HepG2 (cell line): Measurements from ENCODE around the gene QSER1. TPM values are rescaled to one million over a fixed set of nuclear protein-coding genes. Genes with fewer than 3 reads are reported as not detected.
A peak's percentile ranks its signal among the peaks of the same experiment; 100 is the strongest.
"Not testable (repeated sequence)": the region's sequence is repeated elsewhere in the genome, so short reads cannot be mapped to it uniquely, and the experiment has no call there.

ENCODE experiments used
- ATAC-seq: fragments of 200-7000 bp; cut with Tn5 transposase; 3 replicates; pipeline ENCODE4 v1.9.1; 2020; ENCODE audit warnings: mild to moderate bottlenecking, moderate library complexity
- BruUV-seq: library from RNA; stranded (reverse); fragments of 400-500 nt; replicated peaks from 2 replicates; lab custom pipeline; 2021; lab: Mats Ljungman, UMichigan
- CTCF ChIA-PET: fragments of 300-600 bp; formaldehyde crosslinking; extraction: SDS; loops from one replicate; lab custom pipeline; 2021; ENCODE audit warnings: low total read pairs, inconsistent platforms, low intra/inter-chr PET ratio; lab: Yijun Ruan, JAX
- POLR2A ChIA-PET: fragments of 350-600 bp; sonication (Branson Sonifier 250); formaldehyde crosslinking; loops from one replicate; lab custom pipeline; 2020; ENCODE audit warnings: antibody characterized with exemption, inconsistent platforms; lab: Yijun Ruan, JAX
- DNase-seq: peaks from one replicate; pipeline ENCODE4 v3.0.0-alpha.2; 2015; ENCODE audit warnings: low spot score
- FAIRE-seq: peaks from 3 replicates; lab custom pipeline; 2011; peaks lifted over from hg19 to GRCh38; lab: Jason Lieb, UNC
- H2AFZ ChIP-seq: one replicate; pipeline ENCODE4 v1.6.1; 2011; ENCODE audit warnings: low read length, inconsistent platforms
- H3K27ac ChIP-seq: fragments of 300-600 bp; 3 replicates; pipeline ENCODE4 v1.8.0; 2011; ENCODE audit warnings: mixed run types, mild to moderate bottlenecking, mixed read lengths, low read length, inconsistent platforms; ENCODE audit not compliant: insufficient read depth; ENCODE audit errors: extremely low read length
- H3K27me3 ChIP-seq, 2 experiments: fragments of 200-600 bp in 1 of 2; 2 replicates in 1 of 2; 3 replicates in 1 of 2; pipeline versions ENCODE4 v1.6.0 to v1.8.0; 2011; ENCODE audit warnings: low read length in 2 of 2, mild to moderate bottlenecking in 2 of 2, moderate library complexity in 2 of 2, inconsistent platforms in 1 of 2; ENCODE audit not compliant: insufficient read depth in 2 of 2, control insufficient read depth in 1 of 2
- H3K36me3 ChIP-seq, 2 experiments: fragments of 200-600 bp in 1 of 2; replicated peaks in 1 of 2; 2 replicates in 1 of 2; 3 replicates in 1 of 2; pipeline versions ENCODE4 v1.5.1 to v1.8.0; 2011; ENCODE audit warnings: low read length in 2 of 2, inconsistent platforms in 1 of 2; ENCODE audit not compliant: insufficient read depth in 2 of 2, control insufficient read depth in 1 of 2
- H3K4me1 ChIP-seq: 2 replicates; pipeline ENCODE4 v1.5.1; 2012; ENCODE audit warnings: low read length, inconsistent platforms; ENCODE audit not compliant: insufficient read depth
- H3K4me2 ChIP-seq: 2 replicates; pipeline ENCODE4 v1.6.0; 2011; ENCODE audit warnings: low read depth, low read length, inconsistent platforms
- H3K4me3 ChIP-seq, 3 experiments: fragments of 200-600 bp in 1 of 3; sonication (generic), shearing (Covaris generic) in 1 of 3; replicated peaks in 1 of 3; 2 replicates each; pipeline ENCODE4 v1.5.1; 2011 to 2016; ENCODE audit warnings: low read length in 3 of 3, inconsistent platforms in 2 of 3, low read depth in 2 of 3, mild to moderate bottlenecking in 2 of 3, control low read depth in 1 of 3, mixed read lengths in 1 of 3; ENCODE audit not compliant: insufficient read depth in 1 of 3
- H3K79me2 ChIP-seq: one replicate; pipeline ENCODE4 v1.6.1; 2011; ENCODE audit warnings: low read length, inconsistent platforms; ENCODE audit not compliant: insufficient read depth
- H3K9ac ChIP-seq: 2 replicates; pipeline ENCODE4 v1.6.0; 2011; ENCODE audit warnings: mild to moderate bottlenecking, low read depth, low read length, inconsistent platforms; ENCODE audit not compliant: insufficient read depth
- H3K9me3 ChIP-seq: 2 replicates; pipeline ENCODE4 v1.5.1; 2012; ENCODE audit warnings: mild to moderate bottlenecking, low read length
- H4K20me1 ChIP-seq: 2 replicates; pipeline ENCODE4 v1.6.0; 2011; ENCODE audit warnings: inconsistent platforms, mild to moderate bottlenecking, low read length, moderate library complexity; ENCODE audit not compliant: insufficient read depth
- CEBPB ChIP-seq: IDR thresholded peaks from 2 replicates; pipeline ENCODE4 v1.6.1; 2011; ENCODE audit warnings: low read depth, low read length, improper control_type of control experiment, borderline replicate concordance
- JUNB ChIP-seq: sonication (generic); formaldehyde crosslinking; IDR thresholded peaks from 2 replicates; pipeline ENCODE4 v1.8.0; 2022; ENCODE audit warnings: missing genetic modification reagents, mild to moderate bottlenecking, borderline replicate concordance
- LCORL ChIP-seq, 2 experiments: fragments of 450-650 bp in 1 of 2; sonication (generic) in 1 of 2; formaldehyde crosslinking in 1 of 2; IDR thresholded peaks; 2 replicates each; pipeline versions ENCODE4 v1.5.0 to v1.6.1; 2017 to 2020; ENCODE audit warnings: antibody characterized with exemption in 1 of 2, missing genetic modification reagents in 1 of 2
- SP2 ChIP-seq: sonication (generic); formaldehyde crosslinking; IDR thresholded peaks from 2 replicates; pipeline ENCODE4 v1.5.1; 2020; ENCODE audit warnings: mild to moderate bottlenecking, missing genetic modification reagents
- TAF15 ChIP-seq: fragments of 200-400 bp; formaldehyde crosslinking; IDR thresholded peaks from one replicate; pipeline ENCODE4 v1.6.1; 2018; ENCODE audit warnings: mild to moderate bottlenecking, low read depth, low read length; ENCODE audit not compliant: poor library complexity, severe bottlenecking
- WGBS: methylation state at CpG from one replicate; pipeline ENCODE4 v1.1.6; 2017; ENCODE audit warnings: low lambda C conversion rate; 5-methylcytosine and 5-hydroxymethylcytosine counted together
- in situ Hi-C: cut with HindIII; loops from 2 replicates; pipeline ENCODE4 v1.10.0; 2017; ENCODE audit warnings: low pct_unique_long_range_greater_than_20kb; ENCODE audit not compliant: extremely low pct_ligation_motif_present
- intact Hi-C: fragments of 100-400 bp; cut with micrococcal nuclease; formaldehyde crosslinking; loops from one replicate; pipeline ENCODE4 v1.10.0; 2022; ENCODE audit not compliant: unreplicated experiment
- polyA plus RNA-seq, 8 experiments: library from polyadenylated mRNA; depleted of rRNA in 3 of 8; stranded (reverse) in 7 of 8; unstranded in 1 of 8; fragments of >200 nt; fragmentation: Illumina TruSeq in 4 of 8; extraction: Trizol in 4 of 8; gene quantifications; 2 replicates each; pipeline versions ENCODE4 v1.2.1 to v1.2.3, GENCODE V29; 2011 to 2016; ENCODE audit warnings: low read depth in 4 of 8, missing spikeins in 1 of 8, mixed read lengths in 1 of 8; ENCODE audit not compliant: insufficient read depth in 1 of 8
- total RNA-seq, 5 experiments: library from RNA; depleted of rRNA; stranded (reverse); fragments of >200 nt; fragmentation: Illumina TruSeq; extraction: Trizol; gene quantifications; 2 replicates each; pipeline ENCODE4 v1.2.3, GENCODE V29; 2016; ENCODE audit warnings: low read depth in 1 of 5
- TF ChIP-seq, protein P1 (sequence below): sonication (generic); formaldehyde crosslinking; conservative IDR thresholded peaks from 2 replicates; pipeline ENCODE4 v1.4.0; 2020; ENCODE audit warnings: missing genetic modification reagents

QSER1 gene
- total and polyA plus RNA-seq, 2 of the 13 experiments (the other 11 are each of a cell fraction or from before 2014, with no cell fraction given): 8.9 to 17.3 TPM

DNA sequence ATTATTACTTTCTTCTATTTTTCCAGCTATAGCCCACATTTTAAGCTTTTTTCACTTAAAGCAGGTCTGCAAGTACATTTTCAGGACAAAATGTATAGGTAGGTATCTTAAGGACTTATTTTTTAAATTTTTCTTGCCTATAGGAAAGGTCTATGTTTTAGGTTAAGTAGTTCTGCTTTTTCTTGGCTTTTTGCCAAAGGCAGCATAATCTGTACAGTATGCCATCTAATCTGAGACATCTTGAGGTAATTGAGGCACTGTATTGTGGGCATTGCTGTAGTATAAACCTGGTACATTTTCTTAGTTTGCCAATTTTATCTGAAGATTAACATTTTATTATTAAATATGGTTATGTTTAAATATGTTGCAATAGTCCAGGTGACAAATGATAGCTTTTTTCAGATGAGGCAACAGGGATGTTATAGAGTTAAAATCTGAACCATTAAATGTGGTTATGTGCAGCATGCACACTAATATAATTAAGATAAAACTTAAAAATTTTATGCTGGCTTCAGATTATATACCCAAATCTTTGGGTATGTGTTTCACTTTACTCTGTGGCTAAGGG, 42.9 kb downstream of the QSER1 start (continued):
- TF ChIP-seq, protein P1, sequence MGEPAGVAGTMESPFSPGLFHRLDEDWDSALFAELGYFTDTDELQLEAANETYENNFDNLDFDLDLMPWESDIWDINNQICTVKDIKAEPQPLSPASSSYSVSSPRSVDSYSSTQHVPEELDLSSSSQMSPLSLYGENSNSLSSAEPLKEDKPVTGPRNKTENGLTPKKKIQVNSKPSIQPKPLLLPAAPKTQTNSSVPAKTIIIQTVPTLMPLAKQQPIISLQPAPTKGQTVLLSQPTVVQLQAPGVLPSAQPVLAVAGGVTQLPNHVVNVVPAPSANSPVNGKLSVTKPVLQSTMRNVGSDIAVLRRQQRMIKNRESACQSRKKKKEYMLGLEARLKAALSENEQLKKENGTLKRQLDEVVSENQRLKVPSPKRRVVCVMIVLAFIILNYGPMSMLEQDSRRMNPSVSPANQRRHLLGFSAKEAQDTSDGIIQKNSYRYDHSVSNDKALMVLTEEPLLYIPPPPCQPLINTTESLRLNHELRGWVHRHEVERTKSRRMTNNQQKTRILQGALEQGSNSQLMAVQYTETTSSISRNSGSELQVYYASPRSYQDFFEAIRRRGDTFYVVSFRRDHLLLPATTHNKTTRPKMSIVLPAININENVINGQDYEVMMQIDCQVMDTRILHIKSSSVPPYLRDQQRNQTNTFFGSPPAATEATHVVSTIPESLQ (CRISPR knock-in tag): no peak
- TF ChIP-seq SP2 (CRISPR knock-in tag): no peak
- TF ChIP-seq CEBPB: peak; percentile 49; the same call in 1 of the 2 replicates
- no peak for TF ChIP-seq TAF15
- TF ChIP-seq JUNB (CRISPR knock-in tag): no peak
- TF ChIP-seq LCORL (IDR thresholded peaks at IDR 0.05): peak; percentile 73; the same call in 1 of the 2 replicates
- no peak for TF ChIP-seq LCORL (CRISPR knock-in tag; IDR thresholded peaks at IDR 0.05)

DNA sequence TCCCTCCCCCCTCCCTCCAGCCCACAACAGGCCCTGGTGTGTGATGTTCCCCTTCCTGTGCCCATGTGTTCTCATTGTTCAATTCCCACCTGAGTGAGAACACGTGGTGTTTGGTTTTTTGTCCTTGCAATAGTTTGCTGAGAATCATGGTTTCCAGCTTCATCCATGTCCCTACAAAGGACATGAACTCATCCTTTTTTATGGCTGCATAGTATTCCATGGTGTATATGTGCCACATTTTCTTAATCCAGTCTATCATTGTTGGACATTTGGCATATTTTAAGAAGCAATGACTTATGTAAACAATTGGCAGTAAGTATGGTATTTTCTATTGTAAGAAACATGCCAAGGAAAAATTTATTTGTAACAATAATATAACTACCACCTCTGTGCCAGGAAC, 43.6 kb downstream of the QSER1 start:
- H3K27ac ChIP-seq, ATAC-seq, intact Hi-C loops, POLR2A ChIA-PET, CTCF ChIA-PET, H3K9me3 ChIP-seq, H4K20me1 ChIP-seq, H3K27me3 ChIP-seq, H3K79me2 ChIP-seq, in situ Hi-C loops, H3K9ac ChIP-seq, DNase-seq, H3K4me3 ChIP-seq, H2AFZ ChIP-seq, FAIRE-seq, H3K4me1 ChIP-seq, H3K4me2 ChIP-seq, BruUV-seq: not testable (repeated sequence)
- WGBS: 100% methylated on average over 1 of the region's 1 CpG
- H3K36me3 ChIP-seq: peaks cover 7 to 64% of the 10 kb centered on the region in 2 experiments

DNA sequence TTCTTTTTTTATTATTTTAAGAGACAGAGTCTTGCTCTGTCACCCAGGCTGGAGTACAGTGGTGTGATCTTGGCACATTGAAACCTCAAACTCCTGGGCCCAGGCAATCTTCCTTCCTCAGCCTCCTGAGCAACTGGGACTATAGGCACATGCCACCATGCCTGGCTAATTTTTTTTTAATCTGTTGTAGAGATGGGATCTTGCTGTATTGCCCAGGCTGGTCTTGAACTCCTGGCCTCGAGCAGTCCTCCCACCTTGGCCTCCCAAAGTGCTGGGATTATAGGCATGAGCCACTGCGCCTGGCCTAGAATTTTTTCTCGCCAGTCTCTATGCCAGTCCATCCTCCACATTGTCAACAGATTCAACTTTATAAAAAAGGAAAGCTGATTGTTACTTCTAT, 44.7 kb downstream of the QSER1 start:
- FAIRE-seq, CTCF ChIA-PET, in situ Hi-C loops, H3K4me3 ChIP-seq, ATAC-seq, H2AFZ ChIP-seq, H3K4me2 ChIP-seq, H4K20me1 ChIP-seq, intact Hi-C loops, POLR2A ChIA-PET, H3K9me3 ChIP-seq, H3K79me2 ChIP-seq, H3K27ac ChIP-seq, H3K4me1 ChIP-seq, H3K27me3 ChIP-seq, BruUV-seq, DNase-seq, H3K9ac ChIP-seq: not testable (repeated sequence)
- peaks cover 5 to 56% of the 10 kb centered on the region in 2 experiments for H3K36me3 ChIP-seq
- 67% methylated on average over 3 of the region's 3 CpGs for WGBS
